Hindlimb muscle (tissue), 1 donor: ENCODE measurements around the gene PRSS37. TPM values are rescaled to one million over a fixed set of nuclear protein-coding genes. Genes with fewer than 3 reads are reported as not detected.

Experiments used
- polyA plus RNA-seq: library from polyadenylated mRNA; unstranded; fragments of 120-200 nt; gene quantifications from one replicate; pipeline ENCODE4 v1.2.1, GENCODE V29; 2013; ENCODE audit not compliant: insufficient read length

The PRSS37 gene
- polyA plus RNA-seq, 1 donor, result 0.28 TPM

Other genes starting within 250 kb of the PRSS37 start
- gene DENND11, start 139.3 kb downstream of the PRSS37 start, polyA plus RNA-seq, result 7.8 TPM
- gene WEE2, start 133.1 kb downstream of the PRSS37 start, polyA plus RNA-seq, result 0.22 TPM
- 82.9 TPM for gene SSBP1, start 103.1 kb downstream of the PRSS37 start, polyA plus RNA-seq
- gene TAS2R3, start 77.4 kb downstream of the PRSS37 start, polyA plus RNA-seq, result 0.66 TPM
- gene TAS2R4, start 64.8 kb downstream of the PRSS37 start, polyA plus RNA-seq, result 1.6 TPM
- 2.5 TPM for gene TAS2R5, start 51.3 kb downstream of the PRSS37 start, polyA plus RNA-seq
- not detected for gene OR9A4, start 74.9 kb upstream of the PRSS37 start, polyA plus RNA-seq
- gene CLEC5A, start 105.5 kb upstream of the PRSS37 start, polyA plus RNA-seq, result 0.28 TPM
- 0.23 TPM for gene TAS2R38, start 132.3 kb upstream of the PRSS37 start, polyA plus RNA-seq
- gene MGAM, start 154.4 kb upstream of the PRSS37 start, polyA plus RNA-seq, result 0.23 TPM